OCI-LY3 (cell line): Measurements from ENCODE around the gene DOCK2.

Source experiments
- H2AFZ ChIP-seq: fragments of 200-600, 300-600 bp; shearing (Covaris generic); 2 replicates; pipeline ENCODE4 v1.6.0; 2014; ENCODE audit warnings: antibody characterized with exemption, low read depth, low read length
- H3K27ac ChIP-seq: fragments of 200-600, 300-600 bp; sonication (generic); 2 replicates; pipeline ENCODE4 v1.5.1; 2014; ENCODE audit warnings: mild to moderate bottlenecking, low read length, moderate library complexity, mixed read lengths
- H3K27me3 ChIP-seq: fragments of 200-600, 300-600 bp; sonication (generic); 2 replicates; pipeline ENCODE4 v1.6.1; 2014; ENCODE audit warnings: low read depth, low read length, mixed read lengths
- H3K36me3 ChIP-seq: fragments of 200-600, 300-600 bp; sonication (generic); replicated peaks from 2 replicates; pipeline ENCODE3; 2014; ENCODE audit warnings: low read depth, low read length, mixed read lengths
- H3K4me1 ChIP-seq: fragments of 300-600, 200-600 bp; sonication (generic); 2 replicates; pipeline ENCODE4 v1.6.1; 2014; ENCODE audit warnings: low read length, mixed read lengths
- H3K4me2 ChIP-seq: fragments of 200-600, 300-600 bp; sonication (generic); 2 replicates; pipeline ENCODE4 v1.6.1; 2014; ENCODE audit warnings: low read length, mixed read lengths
- H3K4me3 ChIP-seq: fragments of 300-600, 200-600 bp; sonication (generic); 2 replicates; pipeline ENCODE4 v1.5.1; 2014; ENCODE audit warnings: antibody characterized with exemption, mild to moderate bottlenecking, low read length, moderate library complexity
- H3K79me2 ChIP-seq: fragments of 300-600, 200-600 bp; shearing (Covaris generic); 2 replicates; pipeline ENCODE4 v1.6.1; 2014; ENCODE audit warnings: mild to moderate bottlenecking, low read length, mixed read lengths
- H3K9ac ChIP-seq: fragments of 300-600, 200-600 bp; shearing (Covaris generic); 2 replicates; pipeline ENCODE4 v1.6.0; 2014; ENCODE audit warnings: mild to moderate bottlenecking, low read length, moderate library complexity
- H3K9me3 ChIP-seq: fragments of 200-600, 300-600 bp; shearing (Covaris generic); 2 replicates; pipeline ENCODE4 v1.6.1; 2014; ENCODE audit warnings: low read length, mixed read lengths; ENCODE audit not compliant: insufficient read depth
- H4K20me1 ChIP-seq: fragments of 200-600, 300-600 bp; sonication (generic); 2 replicates; pipeline ENCODE4 v1.6.1; 2016; ENCODE audit warnings: low read length, mixed read lengths; ENCODE audit not compliant: insufficient read depth
- EZH2phosphoT487 ChIP-seq: fragments of 200-600 bp; shearing (Covaris generic); IDR thresholded peaks from 2 replicates; pipeline ENCODE4 v1.6.1; 2018; ENCODE audit warnings: antibody characterized with exemption, mixed run types, low read depth
- TF ChIP-seq, protein P1 (sequence below): fragments of 200-600, 300-600 bp; sonication (generic); IDR thresholded peaks from 2 replicates; pipeline ENCODE4 v1.5.1; 2014; ENCODE audit warnings: antibody characterized with exemption, low read length, low read depth

The DOCK2 gene

DNA sequence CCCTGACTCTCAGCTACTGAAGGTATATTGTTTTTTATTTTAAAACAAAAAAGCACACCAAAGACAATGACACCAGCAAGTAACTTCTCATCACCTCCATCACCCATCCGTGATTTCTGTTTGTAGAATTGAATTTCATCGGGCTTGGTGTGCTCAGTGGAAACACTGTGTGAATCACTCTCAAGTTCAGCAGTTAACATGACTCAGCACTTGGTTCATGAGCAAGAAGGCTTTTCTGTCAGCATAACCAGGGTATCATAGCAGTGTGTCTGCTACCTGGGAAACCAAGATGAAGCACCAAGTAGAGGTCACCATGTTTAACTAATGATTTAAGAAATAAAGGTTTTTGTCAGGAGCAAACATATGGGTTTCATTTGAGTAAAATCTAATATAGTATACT lies 219.5 kb downstream of the DOCK2 start:
- TF ChIP-seq, protein P1, sequence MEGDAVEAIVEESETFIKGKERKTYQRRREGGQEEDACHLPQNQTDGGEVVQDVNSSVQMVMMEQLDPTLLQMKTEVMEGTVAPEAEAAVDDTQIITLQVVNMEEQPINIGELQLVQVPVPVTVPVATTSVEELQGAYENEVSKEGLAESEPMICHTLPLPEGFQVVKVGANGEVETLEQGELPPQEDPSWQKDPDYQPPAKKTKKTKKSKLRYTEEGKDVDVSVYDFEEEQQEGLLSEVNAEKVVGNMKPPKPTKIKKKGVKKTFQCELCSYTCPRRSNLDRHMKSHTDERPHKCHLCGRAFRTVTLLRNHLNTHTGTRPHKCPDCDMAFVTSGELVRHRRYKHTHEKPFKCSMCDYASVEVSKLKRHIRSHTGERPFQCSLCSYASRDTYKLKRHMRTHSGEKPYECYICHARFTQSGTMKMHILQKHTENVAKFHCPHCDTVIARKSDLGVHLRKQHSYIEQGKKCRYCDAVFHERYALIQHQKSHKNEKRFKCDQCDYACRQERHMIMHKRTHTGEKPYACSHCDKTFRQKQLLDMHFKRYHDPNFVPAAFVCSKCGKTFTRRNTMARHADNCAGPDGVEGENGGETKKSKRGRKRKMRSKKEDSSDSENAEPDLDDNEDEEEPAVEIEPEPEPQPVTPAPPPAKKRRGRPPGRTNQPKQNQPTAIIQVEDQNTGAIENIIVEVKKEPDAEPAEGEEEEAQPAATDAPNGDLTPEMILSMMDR = no peak
- TF ChIP-seq EZH2phosphoT487 = no peak
- Histone ChIP-seq H3K9me3 (no peaks in the 10 kb centered on the region), H3K4me2 (no peak overlapping the region), H4K20me1 (peaks cover 5% of the 10 kb centered on the region; the same call in 1 of the 2 replicates), H3K27me3 (no peaks in the 10 kb centered on the region), H3K4me1 (no peaks in the 10 kb centered on the region), H2AFZ (no peak overlapping the region), H3K4me3 (no peak overlapping the region), H3K79me2 (no peaks in the 10 kb centered on the region), H3K36me3 (peaks cover 25% of the 10 kb centered on the region), H3K9ac (no peak overlapping the region), H3K27ac (no peak overlapping the region)

DNA sequence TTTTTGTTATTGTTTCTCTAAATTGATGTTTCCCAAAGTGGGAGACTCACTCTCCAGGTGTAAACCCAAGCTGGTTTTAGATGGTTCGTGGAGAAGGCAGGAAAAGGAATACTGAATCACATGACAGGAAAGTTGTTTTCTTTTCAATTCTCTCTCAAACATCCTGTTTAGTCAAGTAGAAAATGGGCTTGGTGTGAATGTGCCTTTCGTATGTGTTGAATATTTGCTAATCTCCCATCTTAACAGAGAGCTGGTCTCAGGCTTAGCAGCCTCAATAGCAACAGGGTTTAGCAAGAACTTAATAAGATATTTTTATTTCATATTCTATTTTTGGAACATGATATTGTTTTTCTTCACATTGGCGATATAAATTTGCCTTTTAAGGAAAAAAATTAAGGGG lies 223.5 kb downstream of the DOCK2 start:
- no peak overlapping the region for H2AFZ ChIP-seq
- H3K4me3 ChIP-seq = no peak overlapping the region
- no peaks in the 10 kb centered on the region for H3K9me3 ChIP-seq
- H3K4me1 ChIP-seq = no peaks in the 10 kb centered on the region
- TF ChIP-seq, protein P1 = no peak
- no peak for TF ChIP-seq EZH2phosphoT487
- H3K4me2 ChIP-seq = no peak overlapping the region
- no peaks in the 10 kb centered on the region for H3K27me3 ChIP-seq
- H3K9ac ChIP-seq = no peak overlapping the region
- H3K36me3 ChIP-seq = peaks cover 11% of the 10 kb centered on the region
- no peaks in the 10 kb centered on the region for H3K79me2 ChIP-seq
- peaks cover 14% of the 10 kb centered on the region; the same call in 1 of the 2 replicates for H4K20me1 ChIP-seq
- H3K27ac ChIP-seq = no peak overlapping the region

DNA sequence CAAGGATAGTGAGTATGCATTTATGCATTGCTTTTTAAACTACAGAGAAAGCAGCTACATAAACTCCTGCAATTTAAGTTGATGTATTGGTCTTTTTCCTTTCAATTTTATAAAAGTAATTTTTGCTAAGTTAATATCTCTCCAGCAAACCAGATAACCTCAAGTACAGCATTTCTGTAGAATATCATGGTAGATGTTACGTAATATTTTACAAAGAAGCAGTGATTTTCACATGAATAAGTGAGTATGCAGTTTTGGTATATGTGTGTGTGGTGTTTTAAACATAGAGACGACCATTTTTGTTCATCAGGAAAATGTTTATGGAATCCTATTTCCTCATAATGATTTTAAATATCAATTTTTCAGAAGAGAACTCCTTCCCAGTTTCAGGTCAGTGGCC lies 224.4 kb downstream of the DOCK2 start:
- no peaks in the 10 kb centered on the region for H3K4me1 ChIP-seq
- no peak for TF ChIP-seq EZH2phosphoT487
- TF ChIP-seq, protein P1 = no peak
- peaks cover 14% of the 10 kb centered on the region; the same call in 1 of the 2 replicates for H4K20me1 ChIP-seq
- H3K9ac ChIP-seq = no peak overlapping the region
- H3K79me2 ChIP-seq = no peaks in the 10 kb centered on the region
- H3K27ac ChIP-seq = no peak overlapping the region
- peaks cover 11% of the 10 kb centered on the region for H3K36me3 ChIP-seq
- H3K27me3 ChIP-seq = no peaks in the 10 kb centered on the region
- H3K4me3 ChIP-seq = no peak overlapping the region
- H3K4me2 ChIP-seq = no peak overlapping the region
- H2AFZ ChIP-seq = no peak overlapping the region
- H3K9me3 ChIP-seq = no peaks in the 10 kb centered on the region

DNA sequence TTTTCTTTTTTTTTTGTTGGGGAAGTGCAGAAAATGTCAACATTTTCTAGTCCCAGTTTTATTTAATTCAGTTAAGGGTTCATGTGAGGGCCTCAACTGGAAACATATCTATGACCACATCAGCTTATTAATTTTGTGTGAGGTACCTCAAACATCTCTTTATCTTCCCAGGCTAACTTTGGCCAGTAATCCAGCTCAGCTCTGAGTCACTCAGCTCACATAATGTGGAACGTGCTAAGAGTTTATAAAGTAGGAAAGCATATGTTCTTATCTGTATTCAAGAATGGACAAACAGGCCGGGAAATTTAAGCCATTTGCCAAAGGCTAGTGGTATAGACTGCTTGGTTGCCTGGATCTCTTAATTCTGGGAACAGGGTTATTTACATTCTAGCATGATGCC lies 224.9 kb downstream of the DOCK2 start:
- H3K4me2 ChIP-seq = no peak overlapping the region
- no peaks in the 10 kb centered on the region for H3K9me3 ChIP-seq
- H4K20me1 ChIP-seq = peaks cover 14% of the 10 kb centered on the region; the same call in 1 of the 2 replicates
- H3K4me3 ChIP-seq = no peak overlapping the region
- H3K27me3 ChIP-seq = no peaks in the 10 kb centered on the region
- no peaks in the 10 kb centered on the region for H3K4me1 ChIP-seq
- H3K9ac ChIP-seq = no peak overlapping the region
- no peak for TF ChIP-seq EZH2phosphoT487
- TF ChIP-seq, protein P1 = no peak
- H2AFZ ChIP-seq = no peak overlapping the region
- H3K36me3 ChIP-seq = peaks cover 11% of the 10 kb centered on the region
- no peaks in the 10 kb centered on the region for H3K79me2 ChIP-seq
- H3K27ac ChIP-seq = no peak overlapping the region
